Measurements from ENCODE around the gene AGRN.

AGRN gene

DNA sequence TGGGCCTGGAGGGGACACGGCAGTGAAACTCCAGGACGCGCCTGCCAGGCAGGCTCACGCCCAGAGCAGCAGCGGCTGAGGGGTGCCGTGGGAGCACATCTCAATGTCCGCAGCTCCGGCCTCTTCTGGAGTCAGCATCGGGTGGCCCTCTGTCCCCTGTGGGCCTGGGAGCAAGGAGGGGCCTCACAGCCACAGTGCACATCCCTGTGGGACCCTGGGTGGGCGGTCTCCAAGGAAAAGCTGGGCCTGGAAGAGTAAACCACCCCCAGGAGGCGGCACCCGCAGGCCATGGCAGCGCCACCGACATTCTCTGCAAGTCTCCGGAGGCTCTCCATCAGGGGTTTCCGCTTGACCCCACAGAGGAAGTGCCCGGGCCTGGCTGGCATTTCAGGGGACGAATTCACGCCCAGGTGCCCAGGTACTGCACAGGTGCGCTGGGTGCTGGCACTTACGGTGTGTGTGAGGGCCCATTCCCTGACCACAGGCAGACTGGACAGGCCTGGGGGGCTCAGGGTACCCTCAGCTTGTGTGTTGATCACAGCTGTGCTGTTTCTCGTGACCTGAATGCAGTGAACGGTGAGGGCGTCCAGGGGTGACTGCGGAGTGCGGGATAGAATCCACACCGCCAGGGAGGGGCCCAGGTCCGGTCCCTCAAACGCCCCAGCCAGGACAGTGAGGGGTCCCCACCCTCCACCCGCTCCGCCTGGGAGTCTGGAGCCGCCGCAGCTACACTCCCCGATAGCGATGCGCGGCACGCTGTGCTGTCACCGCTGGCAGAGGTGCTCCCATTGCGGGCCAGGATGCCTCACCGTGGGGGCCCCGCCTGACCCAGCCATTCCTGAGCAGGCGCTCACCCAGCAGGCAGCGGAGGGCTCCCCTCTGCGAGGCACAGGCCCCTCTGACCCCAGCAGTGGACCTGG is 70.8 kb downstream of the AGRN start:
- Mint-ChIP-seq H3K9me3 (peaks cover 20% of the 10 kb centered on the region), H3K27me3 (ENCODE audit: low read depth, poor library complexity) (no peaks in the 10 kb centered on the region), H3K36me3 (ENCODE audit: low read depth) (peaks cover 26% of the 10 kb centered on the region), H3K4me1 (peaks cover 28% of the 10 kb centered on the region), H3K4me3 (no peak overlapping the region), H3K27ac (no peak overlapping the region)
- no peak for DNase-seq
- no peak for TF ChIP-seq CTCF (IDR thresholded peaks at IDR 0.05)

DNA sequence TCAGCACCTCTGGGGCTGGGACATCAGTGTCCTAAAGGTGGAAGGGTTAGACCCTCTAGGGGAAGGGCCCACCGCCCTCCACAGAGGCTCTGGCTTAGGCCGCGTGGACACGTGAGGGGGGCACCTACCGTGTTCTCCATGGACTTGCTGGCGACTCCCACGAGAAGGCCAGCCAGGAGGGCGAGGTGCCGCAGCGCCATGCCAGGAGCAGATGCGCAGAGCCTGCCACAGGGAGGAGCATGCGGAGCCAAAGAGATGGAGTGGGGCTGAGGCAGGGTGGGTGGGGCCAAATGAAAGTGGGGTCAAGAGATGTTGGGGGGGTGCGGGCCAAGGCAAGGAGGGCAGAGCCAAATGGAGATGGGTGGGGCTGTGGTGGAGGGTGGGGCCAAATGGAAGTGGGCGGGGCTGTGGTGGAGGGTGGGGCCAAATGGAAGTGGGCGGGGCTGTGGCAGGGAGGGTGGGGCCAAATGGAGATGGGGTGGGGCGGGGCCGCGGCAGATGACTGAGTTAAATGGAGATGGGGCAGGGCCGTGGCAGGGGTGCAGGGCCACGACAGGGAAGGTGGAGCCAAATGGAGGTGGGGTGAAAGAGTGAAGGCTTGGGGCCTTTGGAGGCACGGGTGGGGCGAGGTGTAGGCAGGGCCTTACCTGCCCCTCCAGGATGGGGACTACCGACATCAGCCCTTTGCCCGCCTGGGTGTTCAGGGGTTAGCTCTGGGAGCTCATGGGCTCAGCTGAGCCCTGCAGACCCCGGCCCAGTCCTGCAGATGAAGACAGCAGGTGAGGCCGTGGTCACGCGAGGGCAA is 71.6 kb downstream of the AGRN start:
- Mint-ChIP-seq H3K27me3 (ENCODE audit: low read depth, poor library complexity) (no peaks in the 10 kb centered on the region), H3K4me1 (peaks cover 26% of the 10 kb centered on the region), H3K9me3 (peaks cover 20% of the 10 kb centered on the region), H3K27ac (no peak overlapping the region), H3K36me3 (ENCODE audit: low read depth) (peaks cover 33% of the 10 kb centered on the region), H3K4me3 (no peak overlapping the region)
- no peak for TF ChIP-seq CTCF (IDR thresholded peaks at IDR 0.05)
- no peak for DNase-seq

- Mint-ChIP-seq H3K27ac (no peak overlapping the region), H3K36me3 (ENCODE audit: low read depth) (peaks cover 33% of the 10 kb centered on the region), H3K4me1 (peaks cover 23% of the 10 kb centered on the region), H3K9me3 (peaks cover 20% of the 10 kb centered on the region), H3K4me3 (no peak overlapping the region), H3K27me3 (ENCODE audit: low read depth, poor library complexity) (no peaks in the 10 kb centered on the region)
- DNase-seq, result no peak
- TF ChIP-seq CTCF (IDR thresholded peaks at IDR 0.05), result no peak
Observed at GRCh38 chr1:1092149-1092855, 72.4 kb downstream of the AGRN start.

DNA sequence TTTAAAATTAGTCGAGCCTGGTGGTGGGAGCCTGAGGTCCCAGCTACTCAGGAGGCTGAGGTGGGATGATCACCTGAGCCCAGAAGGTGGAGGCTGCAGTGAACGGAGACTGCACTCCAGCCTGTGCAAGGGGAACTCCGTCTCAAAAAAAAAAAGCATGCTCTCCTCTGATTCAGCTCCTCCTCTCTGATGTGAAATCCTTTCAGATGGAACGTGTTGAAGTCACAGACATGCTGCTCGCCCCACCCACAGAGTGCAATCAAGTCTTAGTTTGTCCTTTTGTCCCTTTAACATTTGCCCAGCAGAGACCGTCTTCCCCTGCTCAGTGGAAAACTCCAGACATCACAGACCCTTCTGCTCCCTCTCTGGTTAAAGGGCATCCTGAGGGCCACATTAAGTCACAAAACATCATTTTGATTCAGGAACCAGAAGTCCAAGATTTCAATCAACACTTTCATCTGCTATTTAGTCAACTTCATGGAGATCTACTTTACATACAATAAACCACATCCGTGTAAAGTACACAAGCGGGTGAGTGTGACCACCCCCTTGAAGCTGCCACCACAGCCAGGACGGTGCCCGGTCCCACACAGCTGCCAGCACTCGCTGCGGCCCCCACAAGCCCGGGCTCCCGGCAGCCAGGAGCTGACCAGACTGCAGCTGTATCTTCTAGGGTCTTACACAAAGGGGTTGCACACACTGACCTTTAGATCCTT is 73.1 kb downstream of the AGRN start:
- Mint-ChIP-seq H3K27ac (no peak overlapping the region), H3K4me3 (no peak overlapping the region)

More for the DNA sequence above, 73.1 kb downstream of the AGRN start:
- H3K4me1 Mint-ChIP-seq, result peaks cover 23% of the 10 kb centered on the region
- no peaks in the 10 kb centered on the region for H3K27me3 Mint-ChIP-seq (ENCODE audit: low read depth, poor library complexity)
- TF ChIP-seq CTCF (IDR thresholded peaks at IDR 0.05), result no peak
- DNase-seq, result no peak
- H3K9me3 Mint-ChIP-seq, result peaks cover 25% of the 10 kb centered on the region
- peaks cover 33% of the 10 kb centered on the region for H3K36me3 Mint-ChIP-seq (ENCODE audit: low read depth)

Measured in nephron progenitor cell (in vitro differentiated cells).